ENCODE measurements around the gene RASGRF1. TPM values are rescaled to one million over a fixed set of nuclear protein-coding genes. Genes with fewer than 3 reads are reported as not detected.

RASGRF1 gene
- polyA plus RNA-seq, 3 donors = 0.11 TPM; not detected in 2

DNA sequence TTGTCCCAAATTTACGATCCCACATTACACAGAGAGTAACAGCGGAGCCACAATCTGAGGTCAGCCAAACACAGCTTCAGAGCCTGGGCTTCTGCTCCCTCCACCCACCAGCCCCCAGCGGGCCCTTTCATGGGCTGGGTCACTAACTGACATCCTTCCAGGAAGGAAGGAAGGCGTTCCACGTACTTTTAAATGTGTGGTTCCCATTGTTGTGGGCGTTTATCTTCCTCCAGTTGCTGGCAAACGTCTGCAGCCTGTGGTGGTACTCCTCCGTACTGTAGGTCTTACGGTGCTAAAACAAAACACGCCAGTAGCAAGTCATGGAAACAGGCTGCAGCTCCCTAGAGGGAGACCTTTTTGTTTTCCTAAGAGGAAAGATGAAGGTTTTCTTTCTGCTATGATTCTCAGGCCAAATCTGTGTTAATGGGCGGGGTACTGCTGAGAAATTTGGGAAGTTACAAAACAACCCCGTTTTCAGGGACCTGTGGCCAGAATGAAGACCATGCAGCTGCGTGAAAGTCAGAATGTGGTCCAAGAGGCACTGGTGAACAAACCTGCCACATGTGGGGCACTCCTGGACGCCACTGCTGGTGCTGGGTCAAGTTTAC is 153.3 kb downstream of the RASGRF1 start:
- peak overlapping the region; percentile 58 for H2AFZ ChIP-seq (ENCODE audit: insufficient read depth, low read depth, low read length, poor library complexity, severe bottlenecking)
- H3K27ac Mint-ChIP-seq = peak overlapping the region; percentile 90 to 98 (median 94)
- peak overlapping the region; percentile 93 to 95 for H3K27ac ChIP-seq (ENCODE audit: low read depth in 1 of 2, low read length in 2 of 2)
- peak overlapping the region; percentile 1 to 68 (median 21) for H3K4me3 ChIP-seq (replicated peaks in 1 of 3; ENCODE audit: low read depth in 2 of 3, low read length in 3 of 3)
- H3K4me2 ChIP-seq (replicated peaks; ENCODE audit: extremely low read depth, low read length, poor library complexity, severe bottlenecking) = peak overlapping the region; percentile 77
- TF ChIP-seq, protein P1, sequence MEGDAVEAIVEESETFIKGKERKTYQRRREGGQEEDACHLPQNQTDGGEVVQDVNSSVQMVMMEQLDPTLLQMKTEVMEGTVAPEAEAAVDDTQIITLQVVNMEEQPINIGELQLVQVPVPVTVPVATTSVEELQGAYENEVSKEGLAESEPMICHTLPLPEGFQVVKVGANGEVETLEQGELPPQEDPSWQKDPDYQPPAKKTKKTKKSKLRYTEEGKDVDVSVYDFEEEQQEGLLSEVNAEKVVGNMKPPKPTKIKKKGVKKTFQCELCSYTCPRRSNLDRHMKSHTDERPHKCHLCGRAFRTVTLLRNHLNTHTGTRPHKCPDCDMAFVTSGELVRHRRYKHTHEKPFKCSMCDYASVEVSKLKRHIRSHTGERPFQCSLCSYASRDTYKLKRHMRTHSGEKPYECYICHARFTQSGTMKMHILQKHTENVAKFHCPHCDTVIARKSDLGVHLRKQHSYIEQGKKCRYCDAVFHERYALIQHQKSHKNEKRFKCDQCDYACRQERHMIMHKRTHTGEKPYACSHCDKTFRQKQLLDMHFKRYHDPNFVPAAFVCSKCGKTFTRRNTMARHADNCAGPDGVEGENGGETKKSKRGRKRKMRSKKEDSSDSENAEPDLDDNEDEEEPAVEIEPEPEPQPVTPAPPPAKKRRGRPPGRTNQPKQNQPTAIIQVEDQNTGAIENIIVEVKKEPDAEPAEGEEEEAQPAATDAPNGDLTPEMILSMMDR (IDR thresholded peaks at IDR 0.05) = no peak
- H3K27me3 ChIP-seq (ENCODE audit: control insufficient read depth in 2 of 2, insufficient read depth in 2 of 2, low read length in 2 of 2) = no peaks in the 10 kb centered on the region
- peaks cover 51 to 80% of the 10 kb centered on the region in 2 donors for H3K36me3 Mint-ChIP-seq
- peaks cover 68% of the 10 kb centered on the region for H3K4me1 Mint-ChIP-seq
- intact Hi-C loops (cut with micrococcal nuclease) = no loop called here
- H3K27me3 Mint-ChIP-seq (ENCODE audit: low read depth in 3 of 3) = no peaks in the 10 kb centered on the region
- peaks cover 15% of the 10 kb centered on the region for H4K20me1 ChIP-seq (ENCODE audit: insufficient read depth, low read length)
- peaks cover 74 to 81% of the 10 kb centered on the region in 2 donors for H3K4me1 ChIP-seq (ENCODE audit: control insufficient read depth in 1 of 2, insufficient read depth in 2 of 2, low read length in 2 of 2)
- under 1% methylated on average over 12 of the region's 14 CpGs for WGBS (ENCODE audit: insufficient coverage)
- peak overlapping the region; percentile 50 for H3K9ac ChIP-seq (ENCODE audit: insufficient read depth, low read length, poor library complexity, severe bottlenecking)
- peaks cover 38 to 43% of the 10 kb centered on the region in 2 donors for H3K36me3 ChIP-seq (replicated peaks in 1 of 2; ENCODE audit: control insufficient read depth in 1 of 2, insufficient read depth in 2 of 2, low read length in 2 of 2)
- H3K79me2 ChIP-seq (ENCODE audit: insufficient read depth, low read length) = peaks cover 69% of the 10 kb centered on the region
- no peaks in the 10 kb centered on the region for H3K9me3 Mint-ChIP-seq
- peak overlapping the region; percentile 65 to 86 for H3K4me3 Mint-ChIP-seq
- DNase-seq = peak; percentile 32 to 74 (median 62)
- no peaks in the 10 kb centered on the region for H3K9me3 ChIP-seq (replicated peaks in 1 of 2; ENCODE audit: control insufficient read depth in 1 of 2, insufficient read depth in 1 of 2, low read length in 2 of 2)

DNA sequence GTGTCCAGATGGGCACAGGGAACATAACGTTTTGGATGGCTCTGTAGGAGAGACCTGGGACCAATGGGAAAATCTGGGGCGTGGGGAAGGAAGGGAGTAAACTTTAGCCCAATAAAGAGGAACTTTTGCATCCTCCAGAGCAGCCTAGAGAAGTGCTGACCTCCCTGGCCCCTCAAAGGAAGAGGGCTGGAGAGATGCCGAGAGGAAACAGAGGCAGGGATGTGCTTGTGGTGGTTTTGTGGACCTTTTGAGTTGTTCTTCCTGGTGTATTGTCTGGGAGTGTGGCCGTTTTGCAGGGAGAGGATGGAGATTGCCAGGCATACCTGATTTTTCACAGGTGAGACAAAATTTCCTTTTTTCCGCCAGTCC is 155.9 kb downstream of the RASGRF1 start:
- intact Hi-C loops (cut with micrococcal nuclease) = no loop called here

More for the DNA sequence above, 155.9 kb downstream of the RASGRF1 start:
- peak overlapping the region in 1 of 2 donors; percentile 5 for H3K4me3 Mint-ChIP-seq
- no peaks in the 10 kb centered on the region for H3K9me3 Mint-ChIP-seq
- Histone ChIP-seq H3K27me3 (ENCODE audit: control insufficient read depth in 2 of 2, insufficient read depth in 2 of 2, low read length in 2 of 2) (no peaks in the 10 kb centered on the region), H3K36me3 (replicated peaks in 1 of 2; ENCODE audit: control insufficient read depth in 1 of 2, insufficient read depth in 2 of 2, low read length in 2 of 2) (peaks cover 61 to 67% of the 10 kb centered on the region in 2 donors), H3K9ac (ENCODE audit: insufficient read depth, low read length, poor library complexity, severe bottlenecking) (no peak overlapping the region), H3K4me1 (ENCODE audit: control insufficient read depth in 1 of 2, insufficient read depth in 2 of 2, low read length in 2 of 2) (peaks cover 53 to 56% of the 10 kb centered on the region in 2 donors), H3K27ac (ENCODE audit: low read depth in 1 of 2, low read length in 2 of 2) (peak overlapping the region in 1 of 2 donors; percentile 93), H3K79me2 (ENCODE audit: insufficient read depth, low read length) (peaks cover 57% of the 10 kb centered on the region), H3K4me2 (replicated peaks; ENCODE audit: extremely low read depth, low read length, poor library complexity, severe bottlenecking) (no peak overlapping the region), H3K9me3 (replicated peaks in 1 of 2; ENCODE audit: control insufficient read depth in 1 of 2, insufficient read depth in 1 of 2, low read length in 2 of 2) (no peaks in the 10 kb centered on the region), H4K20me1 (ENCODE audit: insufficient read depth, low read length) (peaks cover 31% of the 10 kb centered on the region), H3K4me3 (replicated peaks in 1 of 3; ENCODE audit: low read depth in 2 of 3, low read length in 3 of 3) (no peak overlapping the region), H2AFZ (ENCODE audit: insufficient read depth, low read depth, low read length, poor library complexity, severe bottlenecking) (no peak overlapping the region)
- H3K27ac Mint-ChIP-seq = peak overlapping the region in 5 of 7 donors; percentile 8 to 78 (median 37)
- H3K4me1 Mint-ChIP-seq = peaks cover 54% of the 10 kb centered on the region
- no peak for DNase-seq
- 37% methylated on average over 3 of the region's 5 CpGs for WGBS (ENCODE audit: insufficient coverage)
- peaks cover 70 to 92% of the 10 kb centered on the region in 2 donors for H3K36me3 Mint-ChIP-seq
- TF ChIP-seq, protein P1 (IDR thresholded peaks at IDR 0.05) = no peak
- H3K27me3 Mint-ChIP-seq (ENCODE audit: low read depth in 3 of 3) = no peaks in the 10 kb centered on the region
